Endodermal cell (in vitro differentiated cells): ENCODE data around the gene IQCF6. TPM values are rescaled to one million over a fixed set of nuclear protein-coding genes. Genes with fewer than 3 reads are reported as not detected.

Experiments used
- DNase-seq: peaks from one replicate; pipeline ENCODE4 v3.0.0-alpha.2; 2017
- H3K27ac ChIP-seq: 2 replicates; pipeline ENCODE4 v1.5.1; 2013; ENCODE audit warnings: mild to moderate bottlenecking, low read depth, low read length, moderate library complexity
- H3K27me3 ChIP-seq: 2 replicates; pipeline ENCODE4 v1.6.1; 2013; ENCODE audit warnings: mild to moderate bottlenecking, low read length, moderate library complexity; ENCODE audit not compliant: insufficient read depth, control insufficient read depth, poor library complexity, severe bottlenecking
- H3K36me3 ChIP-seq: 2 replicates; pipeline ENCODE4 v1.7.0; 2013; ENCODE audit warnings: mild to moderate bottlenecking, low read length, moderate library complexity; ENCODE audit not compliant: control insufficient read depth, insufficient read depth
- H3K4me1 ChIP-seq: one replicate; pipeline ENCODE4 v1.7.0; 2013; ENCODE audit warnings: low read length; ENCODE audit not compliant: control insufficient read depth, insufficient read depth
- H3K4me3 ChIP-seq: 2 replicates; pipeline ENCODE4 v1.5.1; 2013; ENCODE audit warnings: mild to moderate bottlenecking, low read length, moderate library complexity
- H3K9ac ChIP-seq: 2 replicates; pipeline ENCODE4 v1.6.1; 2013; ENCODE audit warnings: mild to moderate bottlenecking, low read length, moderate library complexity; ENCODE audit not compliant: poor library complexity, severe bottlenecking; ENCODE audit errors: extremely low read depth
- H3K9me3 ChIP-seq: 2 replicates; pipeline ENCODE4 v1.6.1; 2013; ENCODE audit warnings: mild to moderate bottlenecking, low read length, moderate library complexity; ENCODE audit not compliant: control insufficient read depth
- H3K27ac Mint-ChIP-seq: 2 replicates; pipeline ENCODE4 v1.8.0; 2020; ENCODE audit warnings: mixed read lengths
- H3K27me3 Mint-ChIP-seq: 2 replicates; pipeline ENCODE4 v1.8.0; 2021; ENCODE audit warnings: mild to moderate bottlenecking, mixed read lengths; ENCODE audit not compliant: insufficient read depth
- H3K36me3 Mint-ChIP-seq: 2 replicates; pipeline ENCODE4 v1.8.0; 2020; ENCODE audit warnings: low read depth, mixed read lengths
- H3K4me1 Mint-ChIP-seq: 2 replicates; pipeline ENCODE4 v1.8.0; 2020; ENCODE audit warnings: mixed read lengths
- H3K4me3 Mint-ChIP-seq: 2 replicates; pipeline ENCODE4 v1.8.0; 2020; ENCODE audit warnings: mild to moderate bottlenecking, moderate library complexity, mixed read lengths
- H3K9me3 Mint-ChIP-seq: 2 replicates; pipeline ENCODE4 v1.8.0; 2020; ENCODE audit warnings: mild to moderate bottlenecking, mixed read lengths
- WGBS, 2 experiments: methylation state at CpG; one replicate each; pipeline versions ENCODE4 v1.1.5 to v1.1.7; 2013; ENCODE audit warnings: missing lambda C conversion rate in 2 of 2, mixed read lengths in 1 of 2; ENCODE audit not compliant: insufficient coverage in 1 of 2, insufficient read length in 1 of 2; 5-methylcytosine and 5-hydroxymethylcytosine counted together
- total RNA-seq, 2 donors: library from RNA; stranded (reverse); fragmentation: NEBNext Ultra II Directional in 1 of 2; extraction: Animal tissue kit (Norgen Biotek cat#: 25700) in 1 of 2; gene quantifications; 2 replicates in 1 of 2; 3 replicates in 1 of 2; pipeline ENCODE4 v1.2.1, GENCODE V29; 2021
- TF ChIP-seq, protein P1 (sequence below): fragments of 200-600 bp; sonication (generic); conservative IDR thresholded peaks from 2 replicates; pipeline ENCODE4 v1.5.0; 2021; ENCODE audit warnings: antibody characterized with exemption, mild to moderate bottlenecking

IQCF6 gene
- total RNA-seq, 2 donors from 2014 or later, result not detected

DNA sequence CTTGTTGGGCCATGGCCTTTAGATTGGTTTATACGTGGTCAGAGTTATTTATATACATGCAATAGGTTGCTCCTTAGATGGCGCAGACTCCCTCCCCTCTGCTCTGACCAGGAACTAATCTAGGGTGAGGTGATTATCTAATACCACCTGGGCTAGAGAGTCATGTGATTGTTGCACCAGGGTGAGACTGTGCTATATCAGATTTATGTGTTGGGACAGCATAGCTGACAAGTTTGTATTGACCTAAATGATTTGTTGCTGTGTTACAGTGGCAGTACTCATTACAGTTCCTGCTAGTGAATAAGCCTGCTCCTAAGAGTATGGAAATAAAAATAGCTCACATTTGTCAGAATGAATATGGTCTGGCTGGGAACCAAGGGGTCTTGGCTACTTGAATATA, 7.2 kb upstream of the IQCF6 start:
- peaks cover 8% of the 10 kb centered on the region for H3K27me3 Mint-ChIP-seq
- no peak overlapping the region for H3K27ac ChIP-seq

DNA sequence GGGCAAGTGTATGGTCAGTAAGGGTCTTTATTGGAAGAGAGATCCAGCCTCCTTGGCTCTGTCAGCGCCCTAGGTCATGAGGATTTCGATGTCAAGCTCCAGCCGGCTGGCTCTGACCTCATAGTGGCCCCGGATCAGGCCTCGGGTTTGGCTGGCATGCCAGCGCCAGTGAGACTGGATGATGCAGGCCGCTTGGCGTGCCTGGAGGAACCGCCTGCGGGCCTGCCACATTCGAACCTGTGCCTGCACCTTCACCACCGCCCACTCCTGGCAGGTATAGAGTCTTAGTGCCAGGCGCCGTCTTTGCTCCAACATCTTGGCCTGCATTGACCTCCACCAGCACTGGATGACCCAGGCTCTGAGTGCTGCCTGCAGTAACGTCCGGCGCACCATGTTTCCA, 483 bp downstream of the IQCF6 start:
- Histone ChIP-seq H3K36me3 (no peaks in the 10 kb centered on the region), H3K4me3 (no peak overlapping the region), H3K4me1 (no peaks in the 10 kb centered on the region), H3K27ac (no peak overlapping the region), H3K9me3 (no peaks in the 10 kb centered on the region), H3K27me3 (no peaks in the 10 kb centered on the region), H3K9ac (no peak overlapping the region)
- Mint-ChIP-seq H3K36me3 (no peaks in the 10 kb centered on the region), H3K27ac (no peak overlapping the region), H3K4me1 (no peaks in the 10 kb centered on the region), H3K4me3 (no peak overlapping the region), H3K27me3 (peaks cover 3% of the 10 kb centered on the region), H3K9me3 (no peaks in the 10 kb centered on the region)
- no peak for DNase-seq
- 93 to 98% methylated on average over 12 to 17 of the region's 17 CpGs for WGBS, 2 experiments
- TF ChIP-seq, protein P1, sequence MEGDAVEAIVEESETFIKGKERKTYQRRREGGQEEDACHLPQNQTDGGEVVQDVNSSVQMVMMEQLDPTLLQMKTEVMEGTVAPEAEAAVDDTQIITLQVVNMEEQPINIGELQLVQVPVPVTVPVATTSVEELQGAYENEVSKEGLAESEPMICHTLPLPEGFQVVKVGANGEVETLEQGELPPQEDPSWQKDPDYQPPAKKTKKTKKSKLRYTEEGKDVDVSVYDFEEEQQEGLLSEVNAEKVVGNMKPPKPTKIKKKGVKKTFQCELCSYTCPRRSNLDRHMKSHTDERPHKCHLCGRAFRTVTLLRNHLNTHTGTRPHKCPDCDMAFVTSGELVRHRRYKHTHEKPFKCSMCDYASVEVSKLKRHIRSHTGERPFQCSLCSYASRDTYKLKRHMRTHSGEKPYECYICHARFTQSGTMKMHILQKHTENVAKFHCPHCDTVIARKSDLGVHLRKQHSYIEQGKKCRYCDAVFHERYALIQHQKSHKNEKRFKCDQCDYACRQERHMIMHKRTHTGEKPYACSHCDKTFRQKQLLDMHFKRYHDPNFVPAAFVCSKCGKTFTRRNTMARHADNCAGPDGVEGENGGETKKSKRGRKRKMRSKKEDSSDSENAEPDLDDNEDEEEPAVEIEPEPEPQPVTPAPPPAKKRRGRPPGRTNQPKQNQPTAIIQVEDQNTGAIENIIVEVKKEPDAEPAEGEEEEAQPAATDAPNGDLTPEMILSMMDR, result no peak

More for the DNA sequence above, 7.2 kb upstream of the IQCF6 start:
- Histone ChIP-seq H3K4me1 (no peaks in the 10 kb centered on the region), H3K9me3 (no peaks in the 10 kb centered on the region), H3K36me3 (no peaks in the 10 kb centered on the region), H3K9ac (no peak overlapping the region), H3K4me3 (no peak overlapping the region), H3K27me3 (no peaks in the 10 kb centered on the region)
- no peaks in the 10 kb centered on the region for H3K36me3 Mint-ChIP-seq
- DNase-seq, result no peak
- no peak overlapping the region for H3K27ac Mint-ChIP-seq
- H3K4me3 Mint-ChIP-seq, result no peak overlapping the region
- TF ChIP-seq, protein P1, result no peak
- 92% methylated on average over 2 of the region's 2 CpGs; no CpG with 5 or more reads in 1 of the 2 experiments for WGBS, 2 experiments
- H3K9me3 Mint-ChIP-seq, result peaks cover 15% of the 10 kb centered on the region
- H3K4me1 Mint-ChIP-seq, result no peaks in the 10 kb centered on the region

DNA sequence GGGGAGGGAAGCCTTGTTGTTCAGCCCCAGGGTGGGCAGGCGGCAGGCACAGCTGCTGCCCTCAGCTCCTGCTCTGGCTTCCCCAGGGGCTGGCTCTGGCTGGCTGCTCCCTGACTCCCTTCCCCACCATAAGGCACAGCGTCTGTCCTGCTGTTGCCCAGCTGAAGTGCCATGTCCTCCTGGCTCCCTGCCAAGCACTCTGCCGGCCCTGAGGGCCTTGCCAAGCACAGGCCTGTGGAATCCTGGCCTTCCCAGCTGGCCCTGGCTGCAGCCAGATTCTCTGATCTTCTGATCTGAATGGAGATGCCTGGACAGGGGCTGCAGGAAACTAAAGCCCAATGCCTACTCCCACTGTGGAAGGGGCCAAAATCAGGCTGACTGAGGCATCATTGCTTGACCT, 1.1 kb downstream of the IQCF6 start:
- Mint-ChIP-seq H3K4me1 (no peaks in the 10 kb centered on the region), H3K36me3 (no peaks in the 10 kb centered on the region), H3K27ac (no peak overlapping the region), H3K9me3 (no peaks in the 10 kb centered on the region), H3K27me3 (peaks cover 3% of the 10 kb centered on the region), H3K4me3 (no peak overlapping the region)
- Histone ChIP-seq H3K4me3 (no peak overlapping the region), H3K27me3 (no peaks in the 10 kb centered on the region), H3K9me3 (no peaks in the 10 kb centered on the region), H3K27ac (no peak overlapping the region), H3K9ac (no peak overlapping the region), H3K36me3 (no peaks in the 10 kb centered on the region), H3K4me1 (no peaks in the 10 kb centered on the region)
- WGBS, 2 experiments, result 87 to 100% methylated on average over 1 to 3 of the region's 3 CpGs
- TF ChIP-seq, protein P1, result no peak
- no peak for DNase-seq
